ENCODE data around the gene OGFRL1.
"Not testable (repeated sequence)": the region's sequence is repeated elsewhere in the genome, so short reads cannot be mapped to it uniquely, and the experiment has no call there.

OGFRL1 gene

GRCh38 chr6:71288228-71289038 lies at the start of gene OGFRL1:
Gene OGFRL1 (plus strand): TSS chr6:71288811. CDS start chr6:71288937, 126 bp downstream.
- peak in 12 of 14 donors; percentile 59 to 93 (median 78) for DNase-seq

DNA sequence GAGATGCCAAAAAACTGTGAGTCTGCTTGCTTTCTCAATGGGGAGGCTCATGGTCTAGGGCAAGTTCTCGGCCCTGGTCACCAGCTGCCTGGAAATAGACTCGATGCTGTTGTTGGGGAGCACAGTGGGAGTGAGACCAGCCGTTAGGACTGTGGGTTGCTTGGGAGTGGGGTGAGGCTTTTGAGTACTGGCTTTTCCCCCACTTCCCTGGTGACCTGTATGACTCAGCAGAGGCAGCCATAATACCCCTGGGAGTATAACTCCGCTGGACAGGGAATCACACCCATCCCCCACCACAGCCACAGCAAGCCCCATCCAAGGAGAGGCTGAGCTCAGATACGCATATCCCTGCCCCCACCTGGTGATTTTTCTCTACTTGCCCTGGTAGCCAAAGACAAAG lies 48.9 kb upstream of the OGFRL1 start:
- DNase-seq: peak in 1 of 14 donors; percentile 26

DNA sequence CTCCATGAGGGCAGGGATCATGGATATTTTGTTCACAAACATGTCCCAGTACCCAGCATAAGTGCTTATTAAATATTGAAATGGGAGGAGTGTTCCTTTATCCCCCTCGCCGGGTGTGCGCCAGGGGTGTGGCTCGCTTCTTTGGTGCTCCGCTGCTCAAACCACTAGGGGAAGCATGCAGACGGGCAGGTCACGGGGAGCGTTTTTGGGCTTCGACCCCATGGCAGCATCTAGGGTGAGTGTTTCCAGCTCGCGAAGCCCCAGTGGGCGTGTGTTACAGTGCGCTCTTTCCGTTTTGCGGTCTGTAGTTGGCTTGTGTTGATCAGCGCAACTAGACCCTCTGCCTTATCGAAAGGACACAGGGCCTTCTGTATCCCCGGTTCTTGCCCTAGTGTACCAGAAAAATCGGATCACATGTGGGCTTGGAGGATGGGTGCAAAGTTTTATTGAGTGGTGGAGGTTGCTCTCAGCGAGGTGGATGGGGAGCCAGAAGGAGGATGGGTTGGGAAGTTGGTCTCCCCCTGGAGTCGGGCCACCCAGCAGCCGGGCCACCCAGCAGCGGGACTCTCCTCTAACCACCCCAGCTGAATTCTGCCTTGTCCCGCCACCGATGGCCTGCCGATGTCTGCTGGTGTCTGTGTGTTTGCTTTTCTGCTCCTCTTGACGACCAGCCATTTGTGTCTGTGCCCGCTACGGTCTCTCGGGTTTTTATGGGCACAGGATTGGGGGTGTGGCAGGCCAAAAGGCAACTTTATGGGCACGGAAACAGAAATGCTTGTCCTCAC lies 43.2 kb upstream of the OGFRL1 start:
- no peak for DNase-seq

DNA sequence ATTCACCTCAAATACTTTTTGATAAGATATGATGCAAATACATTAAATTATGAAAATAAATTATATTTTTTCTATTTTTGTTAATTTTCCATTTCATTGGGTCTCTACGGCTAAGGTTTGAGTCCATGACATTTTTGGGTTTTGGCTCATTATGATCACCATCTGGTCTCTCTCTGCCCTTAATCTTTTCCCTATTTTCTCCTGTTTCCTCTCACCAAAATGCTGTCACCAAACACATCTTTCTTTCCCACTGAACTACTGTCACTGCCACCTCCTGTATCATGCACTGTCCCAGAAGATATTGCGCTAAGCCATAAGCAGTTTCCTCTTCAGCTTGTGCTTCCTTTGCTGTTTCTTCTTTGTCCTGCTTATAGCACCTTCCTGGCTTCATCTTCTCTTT lies 42.0 kb upstream of the OGFRL1 start:
- peak in 1 of 14 donors; percentile 78 for DNase-seq

DNA sequence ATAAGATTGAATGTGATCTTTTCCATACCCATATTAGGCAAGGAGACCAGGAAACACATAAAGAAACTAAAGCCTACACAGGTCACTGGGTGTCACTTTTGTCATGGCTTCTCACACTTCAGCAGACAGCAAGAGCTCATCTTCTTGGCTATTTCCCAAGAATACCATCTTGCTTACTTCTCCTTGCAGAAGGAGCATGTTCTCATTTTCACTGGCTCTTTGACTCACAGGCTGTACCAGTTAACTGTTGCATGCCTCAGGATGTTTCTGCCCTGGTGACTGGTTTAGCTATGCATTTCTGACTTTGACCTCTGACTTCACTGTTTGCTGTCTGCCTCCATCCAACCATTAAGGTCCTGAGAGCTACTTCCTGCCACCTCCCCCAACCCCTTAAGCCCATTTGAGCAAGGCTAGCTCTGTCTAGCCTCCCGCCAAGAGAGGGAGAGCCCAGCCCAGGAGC lies 40.3 kb upstream of the OGFRL1 start:
- DNase-seq: peak in 2 of 14 donors; percentile 20 to 31

- DNase-seq: no peak
Observed at GRCh38 chr6:71248878-71249544, 39.6 kb upstream of the OGFRL1 start.

- no peak for DNase-seq
Observed at GRCh38 chr6:71250099-71250602, 38.5 kb upstream of the OGFRL1 start.

- DNase-seq: no peak
Observed at GRCh38 chr6:71252410-71252809, 36.2 kb upstream of the OGFRL1 start.

DNA sequence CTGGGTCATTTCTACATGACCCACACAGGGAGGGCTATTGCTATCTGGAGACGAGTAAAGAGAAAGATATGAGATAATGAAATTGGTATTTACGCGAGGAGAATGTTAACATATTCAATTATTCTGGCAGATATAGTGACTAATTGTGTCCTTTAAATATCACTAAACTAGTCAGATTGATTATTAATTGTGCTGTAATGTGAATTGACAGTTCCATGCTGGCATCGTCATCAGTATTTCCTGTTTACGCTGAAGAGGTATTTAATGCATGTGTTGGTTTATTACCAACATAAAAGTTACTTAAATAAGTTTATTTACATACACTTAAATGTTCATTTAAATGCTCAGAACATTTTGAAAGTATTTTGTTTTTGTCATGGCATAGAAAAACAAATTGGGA lies 35.7 kb upstream of the OGFRL1 start:
- DNase-seq: no peak

DNA sequence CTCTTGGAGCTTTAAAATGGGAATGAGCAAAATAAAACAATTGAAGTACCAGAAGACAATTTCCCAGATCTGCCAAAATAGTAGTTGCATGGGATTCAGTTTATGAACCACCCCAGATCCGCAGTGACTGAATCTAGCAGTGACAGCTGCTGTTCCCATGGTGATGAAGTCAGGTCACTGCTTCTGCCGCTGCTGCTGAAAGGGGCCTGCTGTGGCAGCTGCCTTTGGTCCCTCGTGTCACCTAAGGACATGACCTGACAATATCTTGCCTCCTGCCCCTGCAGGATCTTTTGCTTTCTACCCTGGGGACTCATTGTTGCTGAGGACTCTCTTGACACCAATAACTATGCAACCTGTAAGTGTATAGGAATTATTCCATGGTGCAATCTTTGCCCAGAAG lies 34.3 kb upstream of the OGFRL1 start:
- peak in 2 of 14 donors; percentile 18 to 21 for DNase-seq

DNA sequence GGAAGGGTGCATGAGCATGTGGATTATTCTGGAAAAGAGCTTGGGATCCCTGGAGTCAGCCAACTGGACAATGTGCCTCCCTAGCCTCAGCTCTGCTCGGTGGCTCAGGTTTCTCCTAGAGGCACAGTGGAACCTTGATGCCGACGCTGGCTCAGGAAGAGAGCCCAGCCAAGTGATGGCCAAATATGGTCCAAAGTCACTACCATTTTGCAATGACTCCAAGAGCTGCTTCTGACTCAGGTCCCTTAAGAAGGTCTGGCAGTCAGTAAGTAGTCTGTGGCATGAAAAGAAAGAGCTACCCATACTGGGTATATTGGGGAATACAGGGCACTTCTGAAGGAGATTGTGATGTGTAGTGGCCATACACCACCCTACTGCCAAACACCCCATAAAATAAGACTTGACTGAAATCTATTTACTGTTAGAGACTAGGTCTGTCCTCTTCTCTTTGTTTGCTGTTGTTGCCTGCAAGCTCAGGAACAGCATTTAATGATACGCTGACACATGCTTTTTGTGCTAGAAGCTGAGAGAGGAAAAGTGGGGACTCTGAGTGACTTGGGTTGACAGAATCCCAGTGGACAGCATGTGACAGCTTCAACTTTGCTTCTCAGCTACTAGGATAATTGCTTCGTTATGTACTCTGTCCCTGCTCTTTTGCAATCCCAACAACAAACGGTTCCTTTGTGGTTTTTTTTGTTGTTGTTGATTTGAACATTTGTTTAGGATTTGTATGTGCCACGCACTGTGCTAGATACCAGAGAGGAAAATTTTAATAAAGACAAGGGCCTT lies 30.3 kb upstream of the OGFRL1 start:
- DNase-seq: no peak

DNA sequence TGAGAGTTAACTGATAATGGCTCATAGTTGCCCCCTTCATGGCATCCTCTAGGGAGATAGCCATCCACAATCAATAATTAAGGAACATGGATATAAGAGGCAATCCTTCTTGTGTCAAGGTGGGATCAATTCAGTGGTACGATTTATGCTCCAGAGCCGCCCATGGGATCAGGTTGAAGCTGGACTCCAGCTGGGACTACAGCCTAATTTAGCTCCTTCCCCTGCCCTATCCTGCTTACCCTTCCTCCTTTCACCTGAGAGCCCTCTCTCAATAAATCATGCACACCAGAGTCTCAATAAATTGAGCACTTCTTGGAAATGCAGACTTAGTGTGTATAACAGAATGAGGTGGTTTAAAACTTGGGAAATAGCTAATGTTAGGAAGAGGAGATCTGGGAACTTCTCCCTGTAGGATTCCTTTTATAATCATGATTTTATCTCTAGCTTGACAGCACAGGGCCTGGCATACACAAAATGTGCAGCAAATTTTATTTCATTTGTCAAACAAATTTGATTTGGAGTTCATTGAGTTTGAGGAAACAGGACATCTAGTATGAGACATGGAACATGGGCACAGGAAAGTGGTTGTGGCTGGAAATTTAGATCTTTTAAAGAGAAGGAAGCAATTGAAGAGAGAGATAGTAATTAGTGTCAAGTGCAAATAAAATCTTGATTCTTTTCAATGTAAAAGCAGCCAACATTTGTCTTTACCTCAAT lies 28.6 kb upstream of the OGFRL1 start:
- no peak for DNase-seq

- DNase-seq: peak in 1 of 14 donors; percentile 18
Observed at GRCh38 chr6:71262914-71263313, 25.7 kb upstream of the OGFRL1 start.

- DNase-seq: not testable (repeated sequence)
Observed at GRCh38 chr6:71266392-71266791, 22.2 kb upstream of the OGFRL1 start.

GRCh38 chr6:71268735-71269437 lies 19.7 kb upstream of the OGFRL1 start:
- DNase-seq: no peak

- no peak for DNase-seq
Observed at GRCh38 chr6:71277926-71278600, 10.5 kb upstream of the OGFRL1 start.

- no peak for DNase-seq
Observed at GRCh38 chr6:71279321-71279720, 9.3 kb upstream of the OGFRL1 start.

DNA sequence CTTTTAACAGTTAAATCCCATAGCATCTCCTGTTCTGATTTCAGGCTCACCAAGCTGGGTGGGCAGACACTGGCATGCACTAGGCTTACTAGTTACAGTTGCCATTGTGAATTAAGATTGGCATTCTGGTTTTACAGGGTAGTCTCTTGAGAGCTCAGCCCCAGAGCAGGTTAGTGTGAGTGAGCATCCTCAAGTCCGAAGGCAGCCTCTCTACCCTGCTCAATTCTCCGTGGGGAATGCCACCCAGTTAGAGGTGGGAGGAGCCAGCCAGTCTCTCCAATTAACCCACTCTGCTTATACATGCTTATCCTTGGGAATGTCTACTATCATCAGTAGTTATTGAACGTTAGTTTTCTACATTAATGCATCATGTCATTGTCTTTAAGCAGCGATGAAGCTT lies 8.9 kb upstream of the OGFRL1 start:
- DNase-seq: no peak

GRCh38 chr6:71280701-71281100 lies 7.9 kb upstream of the OGFRL1 start:
- DNase-seq: no peak

GRCh38 chr6:71284785-71285184 lies 3.8 kb upstream of the OGFRL1 start:
- DNase-seq: no peak
